ENCODE results near the gene TGM2. TPM values are rescaled to one million over a fixed set of nuclear protein-coding genes. Genes with fewer than 3 reads are reported as not detected.
A peak's percentile ranks its signal among the peaks of the same experiment; 100 is the strongest.

TGM2 gene
- total RNA-seq, 1 donor from 2014 or later, result 141 TPM

GRCh38 chr20:38144974-38145728 is 19.9 kb downstream of the TGM2 start:
- DNase-seq (ENCODE audit: low read depth), result peak; percentile 72

GRCh38 chr20:38144598-38144973 is 20.5 kb downstream of the TGM2 start:
- DNase-seq (ENCODE audit: low read depth), result no peak

- peak; percentile 98 for DNase-seq (ENCODE audit: low read depth)
Measured at GRCh38 chr20:38143646-38144554, 21.2 kb downstream of the TGM2 start.

GRCh38 chr20:38143238-38143645 is 21.8 kb downstream of the TGM2 start:
- DNase-seq (ENCODE audit: low read depth), result peak; percentile 93

- DNase-seq (ENCODE audit: low read depth), result no peak
Measured at GRCh38 chr20:38141889-38142494, 23.1 kb downstream of the TGM2 start.

GRCh38 chr20:38141204-38141888 is 23.7 kb downstream of the TGM2 start:
- no peak for DNase-seq (ENCODE audit: low read depth)

- no peak for DNase-seq (ENCODE audit: low read depth)
Measured at GRCh38 chr20:38139977-38140753, 24.9 kb downstream of the TGM2 start.

- no peak for DNase-seq (ENCODE audit: low read depth)
Measured at GRCh38 chr20:38139156-38139912, 25.7 kb downstream of the TGM2 start.

GRCh38 chr20:38138086-38138778 is 26.8 kb downstream of the TGM2 start:
- no peak for DNase-seq (ENCODE audit: low read depth)

GRCh38 chr20:38137441-38138037 is 27.5 kb downstream of the TGM2 start:
- DNase-seq (ENCODE audit: low read depth), result no peak

- DNase-seq (ENCODE audit: low read depth), result no peak
Measured at GRCh38 chr20:38136421-38137245, 28.4 kb downstream of the TGM2 start.

- DNase-seq (ENCODE audit: low read depth), result no peak
Measured at GRCh38 chr20:38135651-38136420, 29.2 kb downstream of the TGM2 start.

- DNase-seq (ENCODE audit: low read depth), result no peak
Measured at GRCh38 chr20:38135271-38135650, 29.8 kb downstream of the TGM2 start.

GRCh38 chr20:38134427-38135270 is 30.4 kb downstream of the TGM2 start:
- peak; percentile 41 for DNase-seq (ENCODE audit: low read depth)

GRCh38 chr20:38133680-38134426 is 31.2 kb downstream of the TGM2 start:
- no peak for DNase-seq (ENCODE audit: low read depth)

- DNase-seq (ENCODE audit: low read depth), result no peak
Measured at GRCh38 chr20:38132910-38133501, 32.1 kb downstream of the TGM2 start.
